A549 (cell line): ENCODE measurements around the gene ITGA1. TPM values are rescaled to one million over a fixed set of nuclear protein-coding genes. Genes with fewer than 3 reads are reported as not detected.

Experiments
- ATAC-seq, 2 experiments: fragments of 200-7000 bp in 1 of 2; fragments of >200 bp in 1 of 2; cut with Nextera tagmentation in 1 of 2; cut with Tn5 transposase in 1 of 2; 3 replicates each; pipeline versions ENCODE4 v1.8.0 to v1.9.1; 2018 to 2020; ENCODE audit warnings: mild to moderate bottlenecking in 1 of 2, moderate library complexity in 1 of 2
- CTCF ChIA-PET: fragments of 300-600 bp; sonication (Branson Sonifier 250); formaldehyde crosslinking; extraction: SDS; loops from one replicate; lab custom pipeline; 2021; ENCODE audit warnings: antibody characterized with exemption, inconsistent platforms; lab: Yijun Ruan, JAX
- POLR2A ChIA-PET: fragments of 350-600 bp; formaldehyde crosslinking; extraction: SDS; loops from one replicate; lab custom pipeline; 2021; ENCODE audit warnings: antibody characterized with exemption, inconsistent platforms; lab: Yijun Ruan, JAX
- DNase-seq, 2 experiments: peaks; one replicate each; pipeline versions ENCODE4 v3.0.0 to v3.0.0-alpha.2; 2011 to 2016; ENCODE audit warnings: low read depth in 1 of 2, low spot score in 1 of 2
- FAIRE-seq: peaks from 2 replicates; lab custom pipeline; 2011; peaks lifted over from hg19 to GRCh38; lab: Jason Lieb, UNC
- H3K27ac ChIP-seq, 2 experiments: fragments of >200 bp; sonication (Bioruptor Twin); formaldehyde crosslinking; 3 replicates each; pipeline ENCODE4 v1.5.1; 2016 to 2017
- H3K4me1 ChIP-seq: fragments of >200 bp; sonication (Bioruptor Twin); formaldehyde crosslinking; 3 replicates; pipeline ENCODE4 v1.6.1; 2016
- H3K4me2 ChIP-seq: fragments of >200 bp; sonication (Bioruptor Twin); formaldehyde crosslinking; 3 replicates; pipeline ENCODE4 v1.6.1; 2016
- H3K4me3 ChIP-seq: fragments of >200 bp; sonication (Bioruptor Twin); formaldehyde crosslinking; 3 replicates; pipeline ENCODE4 v1.5.1; 2016
- H3K9me3 ChIP-seq: fragments of >200 bp; sonication (Bioruptor Twin); formaldehyde crosslinking; 3 replicates; pipeline ENCODE4 v1.6.1; 2016
- CBX2 ChIP-seq: fragments of 200-600 bp; sonication (generic); IDR thresholded peaks from 2 replicates; pipeline ENCODE4 v1.6.1; 2016; ENCODE audit warnings: low read depth, mild to moderate bottlenecking, borderline replicate concordance
- CEBPB ChIP-seq, 2 experiments: fragments of >200 bp in 1 of 2; sonication (Bioruptor Twin) in 1 of 2; formaldehyde crosslinking in 1 of 2; IDR thresholded peaks; 2 replicates each; pipeline ENCODE4 v1.6.1; 2012 to 2016
- E2F6 ChIP-seq: IDR thresholded peaks from 2 replicates; pipeline ENCODE4 v1.6.1; 2012; ENCODE audit warnings: low read depth, borderline replicate concordance
- EP300 ChIP-seq, 2 experiments: fragments of >200 bp; sonication (Bioruptor Twin); formaldehyde crosslinking; IDR thresholded peaks; 2 replicates in 1 of 2; 3 replicates in 1 of 2; pipeline ENCODE4 v1.6.1; 2016 to 2017
- FOSL2 ChIP-seq, 2 experiments: fragments of 450-650 bp in 1 of 2; fragments of >200 bp in 1 of 2; sonication (Bioruptor Twin) in 1 of 2; formaldehyde crosslinking; IDR thresholded peaks; 2 replicates each; pipeline versions ENCODE4 v1.5.0 to v1.6.1; 2016 to 2020; ENCODE audit warnings: mild to moderate bottlenecking in 1 of 2, moderate library complexity in 1 of 2
- FOXS1 ChIP-seq: fragments of 250-450 bp; sonication (Bioruptor Pico); IDR thresholded peaks from 2 replicates; pipeline ENCODE4 v1.5.0; 2020; ENCODE audit warnings: mild to moderate bottlenecking, moderate library complexity
- GATA3 ChIP-seq: IDR thresholded peaks from 2 replicates; pipeline ENCODE4 v1.6.1; 2012; ENCODE audit warnings: borderline replicate concordance
- HOXA7 ChIP-seq: fragments of 250-450 bp; sonication (Bioruptor Pico); IDR thresholded peaks from 2 replicates; pipeline ENCODE4 v1.5.0; 2020; ENCODE audit warnings: mild to moderate bottlenecking, moderate library complexity
- JUN ChIP-seq, 2 experiments: fragments of >200 bp; sonication (Bioruptor Twin); formaldehyde crosslinking; IDR thresholded peaks; 2 replicates in 1 of 2; 3 replicates in 1 of 2; pipeline ENCODE4 v1.6.1; 2016 to 2017
- JUNB ChIP-seq: fragments of >200 bp; sonication (Bioruptor Twin); formaldehyde crosslinking; IDR thresholded peaks from 2 replicates; pipeline ENCODE4 v1.6.1; 2016
- MAX ChIP-seq: IDR thresholded peaks from 2 replicates; pipeline ENCODE4 v1.6.1; 2012
- NFE2L2 ChIP-seq: fragments of 150-350 bp; conservative IDR thresholded peaks from 2 replicates; pipeline ENCODE4 v1.6.1; 2014; ENCODE audit warnings: low read length
- NR3C1 ChIP-seq: fragments of >200 bp; sonication (Bioruptor Twin); formaldehyde crosslinking; IDR thresholded peaks from 3 replicates; pipeline ENCODE4 v1.6.1; 2017
- POLR2A ChIP-seq: IDR thresholded peaks from 2 replicates; pipeline ENCODE4 v1.6.1; 2012; ENCODE audit warnings: mild to moderate bottlenecking, low read length
- RARB ChIP-seq: fragments of 250-450 bp; sonication (Bioruptor Pico); IDR thresholded peaks from 2 replicates; pipeline ENCODE4 v1.8.0; 2021; ENCODE audit warnings: mild to moderate bottlenecking, moderate library complexity
- SMC3 ChIP-seq: fragments of >200 bp; sonication (Bioruptor Twin); formaldehyde crosslinking; IDR thresholded peaks from 3 replicates; pipeline ENCODE4 v1.6.1; 2018; ENCODE audit warnings: inconsistent platforms
- WGBS: methylation state at CpG from one replicate; pipeline ENCODE4 v1.1.6; 2017; ENCODE audit errors: missing lambda C conversion rate; 5-methylcytosine and 5-hydroxymethylcytosine counted together
- polyA plus RNA-seq, 4 experiments: library from polyadenylated mRNA; depleted of rRNA in 3 of 4; stranded (reverse); fragments of >200 nt; fragmentation: RNase III in 1 of 4; extraction: RNeasy Plus Mini Kit Qiagen cat#74134 plus additional on column Dnase treatment in 1 of 4; gene quantifications; 2 replicates in 3 of 4; 3 replicates in 1 of 4; pipeline ENCODE4 v1.2.3, GENCODE V29; 2011 to 2017
- TF ChIP-seq, protein P1 (sequence below): fragments of 250-450 bp; sonication (Bioruptor Pico); IDR thresholded peaks from 2 replicates; pipeline ENCODE4 v1.5.0; 2021; ENCODE audit warnings: mild to moderate bottlenecking, moderate library complexity, borderline replicate concordance

ITGA1 gene
- polyA plus RNA-seq, 2 of the 4 experiments (the other 2 are of a cell fraction) = 1.5 to 5.5 TPM

GRCh38 chr5:52987711-52988331 is 200.1 kb downstream of the ITGA1 start:
- ChIA-PET CTCF (interaction anchor here (1.1 to 5.3 kb wide), 6 partner anchors 9 to 46 kb away, joined by 3 to 61 read pairs (median 8); no protein-coding TSS in a partner anchor), POLR2A (interaction anchor here (0.6 to 4.4 kb wide), 4 partner anchors 17 to 44 kb away, joined by 3 to 25 read pairs (median 6); no protein-coding TSS in a partner anchor)
- H3K4me2 ChIP-seq = peak overlapping the region; percentile 81
- ATAC-seq = peak in 1 of 2 experiments; percentile 1; a peak in 1 of 6 replicates
- FAIRE-seq = no peak
- 12% methylated on average over 4 of the region's 4 CpGs for WGBS
- H3K4me3 ChIP-seq = peak overlapping the region; percentile 75; the same call in 1 of the 3 replicates
- no peaks in the 10 kb centered on the region for H3K9me3 ChIP-seq
- DNase-seq = peak; percentile 32 to 53
- peaks cover 29% of the 10 kb centered on the region for H3K4me1 ChIP-seq
- TF ChIP-seq RARB (CRISPR knock-in tag) (no peak), MAX (0 out of 2 replicates have a peak, but pooled peaks have one; percentile 27), FOSL2 (IDR thresholded peaks at IDR 0.05) (peak; percentile 63; the same call in 1 of the 2 replicates), FOSL2 (CRISPR knock-in tag; IDR thresholded peaks at IDR 0.05) (no peak; the same call in none of the 2 replicates), EP300 (IDR thresholded peaks at IDR 0.05) (peak in 1 of 2 experiments; percentile 47; a peak in 1 of 5 replicates), JUN (IDR thresholded peaks at IDR 0.05) (peak in 1 of 2 experiments; percentile 27; a peak in 1 of 5 replicates), GATA3 (peak; percentile 74; the same call in 1 of the 2 replicates), SMC3 (0 out of 3 replicates have a peak, but pooled peaks have one; percentile 4), JUNB (peak; percentile 76), CEBPB (IDR thresholded peaks at IDR 0.05) (no peak; a peak in 1 of 4 replicates)
- H3K27ac ChIP-seq = peak overlapping the region; percentile 82 to 94

DNA sequence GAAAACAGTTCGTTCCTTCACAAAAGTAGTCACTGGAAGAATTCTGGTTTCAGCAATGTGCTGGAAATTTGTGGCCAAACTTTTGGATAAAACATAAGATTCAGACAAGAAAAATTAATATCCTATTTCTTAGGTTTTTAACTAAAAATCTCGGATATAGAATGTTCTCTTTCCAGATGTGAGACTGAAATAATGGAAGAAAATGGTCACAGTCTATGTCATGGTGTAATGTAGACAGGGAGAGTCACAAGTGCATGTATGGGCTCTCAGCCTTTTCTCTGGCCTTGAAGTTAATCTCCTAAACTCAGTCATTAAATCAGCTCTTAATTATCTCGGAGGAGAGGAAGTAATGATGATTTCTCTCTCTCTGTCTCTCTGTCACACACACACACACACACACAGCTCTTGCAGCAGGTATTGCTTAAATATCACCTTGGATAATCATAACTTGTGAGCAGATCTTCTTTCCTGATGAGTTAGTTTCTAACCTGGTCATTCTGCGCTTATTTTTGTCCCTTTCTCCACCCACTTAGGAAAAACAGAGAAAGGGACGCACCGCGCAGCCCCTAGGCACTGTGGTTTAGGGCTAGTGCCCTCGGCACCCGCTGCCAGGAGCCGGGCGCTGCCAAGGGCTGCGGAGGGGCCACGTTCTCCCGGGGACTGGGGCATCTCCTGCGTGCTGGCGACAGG is 200.8 kb downstream of the ITGA1 start:
- Histone ChIP-seq H3K4me1 (peaks cover 29% of the 10 kb centered on the region), H3K4me2 (peak overlapping the region; percentile 81), H3K9me3 (no peaks in the 10 kb centered on the region), H3K4me3 (peak overlapping the region; percentile 75), H3K27ac (peak overlapping the region; percentile 82 to 94)
- 12% methylated on average over 7 of the region's 16 CpGs for WGBS
- TF ChIP-seq HOXA7 (CRISPR knock-in tag) = no peak
- no peak for TF ChIP-seq E2F6
- no peak for TF ChIP-seq GATA3
- TF ChIP-seq, protein P1, sequence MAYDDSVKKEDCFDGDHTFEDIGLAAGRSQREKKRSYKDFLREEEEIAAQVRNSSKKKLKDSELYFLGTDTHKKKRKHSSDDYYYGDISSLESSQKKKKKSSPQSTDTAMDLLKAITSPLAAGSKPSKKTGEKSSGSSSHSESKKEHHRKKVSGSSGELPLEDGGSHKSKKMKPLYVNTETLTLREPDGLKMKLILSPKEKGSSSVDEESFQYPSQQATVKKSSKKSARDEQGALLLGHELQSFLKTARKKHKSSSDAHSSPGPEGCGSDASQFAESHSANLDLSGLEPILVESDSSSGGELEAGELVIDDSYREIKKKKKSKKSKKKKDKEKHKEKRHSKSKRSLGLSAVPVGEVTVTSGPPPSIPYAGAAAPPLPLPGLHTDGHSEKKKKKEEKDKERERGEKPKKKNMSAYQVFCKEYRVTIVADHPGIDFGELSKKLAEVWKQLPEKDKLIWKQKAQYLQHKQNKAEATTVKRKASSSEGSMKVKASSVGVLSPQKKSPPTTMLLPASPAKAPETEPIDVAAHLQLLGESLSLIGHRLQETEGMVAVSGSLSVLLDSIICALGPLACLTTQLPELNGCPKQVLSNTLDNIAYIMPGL (CRISPR knock-in tag) = no peak
- no peak for TF ChIP-seq FOXS1 (CRISPR knock-in tag)
- no peak for TF ChIP-seq NFE2L2
- TF ChIP-seq CBX2 = no peak
- no peak for TF ChIP-seq POLR2A
- no peak for TF ChIP-seq NR3C1
- no peak for TF ChIP-seq FOSL2 (IDR thresholded peaks at IDR 0.05)
- no peak for TF ChIP-seq FOSL2 (CRISPR knock-in tag; IDR thresholded peaks at IDR 0.05)
- POLR2A ChIA-PET = interaction anchor here (0.6 to 4.4 kb wide), 8 partner anchors 11 to 189 kb away, joined by 3 to 25 read pairs (median 4); no protein-coding TSS in a partner anchor
- FAIRE-seq = no peak
- CTCF ChIA-PET = interaction anchor here (0.8 to 5.3 kb wide), 7 partner anchors 10 to 107 kb away, joined by 3 to 61 read pairs (median 6); no protein-coding TSS in a partner anchor
- 0 out of 6 replicates have a peak, but pooled peaks of 1 of the 2 experiments have one; percentile 1 for ATAC-seq
- DNase-seq = peak in 1 of 2 experiments; percentile 10
